HUES6 (cell line): ENCODE measurements around the gene CLEC20A.

ENCODE experiments used
- H3K27ac ChIP-seq: 2 replicates; pipeline ENCODE4 v1.7.0; 2013; ENCODE audit warnings: low read depth, mild to moderate bottlenecking, low read length, inconsistent platforms
- H3K27me3 ChIP-seq: 2 replicates; pipeline ENCODE4 v1.6.1; 2013; ENCODE audit warnings: low read length; ENCODE audit not compliant: control insufficient read depth, insufficient read depth
- H3K36me3 ChIP-seq: 2 replicates; pipeline ENCODE4 v1.6.1; 2013; ENCODE audit warnings: low read length; ENCODE audit not compliant: control insufficient read depth, insufficient read depth
- H3K4me1 ChIP-seq: 2 replicates; pipeline ENCODE4 v1.6.1; 2013; ENCODE audit warnings: low read length; ENCODE audit not compliant: control insufficient read depth, insufficient read depth
- H3K4me3 ChIP-seq: 2 replicates; pipeline ENCODE4 v1.5.1; 2013; ENCODE audit warnings: low read depth, low read length
- H3K9ac ChIP-seq: one replicate; pipeline ENCODE4 v1.6.1; 2013; ENCODE audit warnings: mild to moderate bottlenecking, low read length
- H3K9me3 ChIP-seq: 2 replicates; pipeline ENCODE4 v1.6.1; 2013; ENCODE audit warnings: low read depth, low read length; ENCODE audit not compliant: control insufficient read depth, insufficient read depth

CLEC20A gene

DNA sequence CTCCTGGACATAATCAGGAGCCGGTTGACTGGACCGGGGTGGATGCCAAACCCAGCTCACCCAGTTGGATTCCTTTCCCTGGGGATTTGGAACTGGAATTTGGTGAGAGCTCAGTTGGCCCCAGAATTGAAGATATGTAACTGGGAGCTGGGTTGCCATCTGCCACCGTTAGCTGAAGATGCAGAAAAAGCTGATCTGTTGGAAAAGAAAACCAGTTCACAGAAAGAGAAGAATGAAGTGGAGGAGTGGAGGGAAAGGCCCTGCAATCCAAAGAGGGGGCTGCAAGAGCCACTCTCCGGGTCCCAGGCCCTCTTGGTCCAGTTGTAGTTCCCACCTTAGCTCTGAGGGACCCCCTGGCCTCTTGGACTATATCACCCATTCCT, 32.2 kb upstream of the CLEC20A start:
- no peaks in the 10 kb centered on the region for H3K27me3 ChIP-seq
- no peak overlapping the region for H3K4me3 ChIP-seq
- no peak overlapping the region for H3K27ac ChIP-seq
- peaks cover 5% of the 10 kb centered on the region; the same call in 1 of the 2 replicates for H3K4me1 ChIP-seq
- no peak overlapping the region for H3K9ac ChIP-seq
- H3K9me3 ChIP-seq, result 0 out of 2 replicates have a peak, but pooled peaks cover 2% of the 10 kb centered on the region
- H3K36me3 ChIP-seq, result no peaks in the 10 kb centered on the region

DNA sequence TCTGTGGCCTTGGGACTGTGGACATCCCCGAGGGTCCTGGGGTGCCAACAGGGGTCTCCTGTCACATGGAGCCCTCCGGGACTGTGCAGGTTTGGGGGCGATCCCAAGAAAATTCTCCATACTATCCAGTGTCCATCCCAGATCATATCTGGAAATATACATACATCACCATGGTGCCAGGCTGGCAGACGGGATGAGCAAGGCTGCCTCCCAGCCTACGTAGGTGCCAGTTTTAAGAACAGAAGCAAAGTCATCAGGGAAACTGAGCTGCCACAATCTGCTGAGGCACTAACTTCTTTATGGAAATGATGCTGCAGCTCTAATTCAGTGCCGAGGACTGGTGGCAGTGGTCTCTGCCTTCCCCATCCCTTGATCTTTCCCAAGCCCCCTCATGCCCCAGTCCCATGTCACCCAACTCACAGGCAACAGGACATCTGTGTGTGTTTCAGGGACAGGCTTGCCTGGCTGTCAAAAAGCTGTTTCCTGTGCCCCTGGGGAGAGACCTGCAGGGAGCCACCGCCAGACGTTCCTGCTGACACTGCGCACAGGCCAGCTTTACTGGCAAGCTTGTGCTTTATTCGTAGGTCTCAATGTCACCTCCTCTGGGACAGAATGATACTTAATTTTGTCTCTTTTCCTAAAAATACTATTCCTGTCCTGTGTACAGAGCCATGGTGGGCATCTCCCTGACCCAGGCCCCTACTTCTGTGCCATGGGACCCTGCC, 31.6 kb upstream of the CLEC20A start:
- Histone ChIP-seq H3K27me3 (no peaks in the 10 kb centered on the region), H3K9ac (no peak overlapping the region), H3K9me3 (0 out of 2 replicates have a peak, but pooled peaks cover 2% of the 10 kb centered on the region), H3K4me1 (peaks cover 5% of the 10 kb centered on the region; the same call in 1 of the 2 replicates), H3K4me3 (no peak overlapping the region), H3K36me3 (no peaks in the 10 kb centered on the region), H3K27ac (no peak overlapping the region)

DNA sequence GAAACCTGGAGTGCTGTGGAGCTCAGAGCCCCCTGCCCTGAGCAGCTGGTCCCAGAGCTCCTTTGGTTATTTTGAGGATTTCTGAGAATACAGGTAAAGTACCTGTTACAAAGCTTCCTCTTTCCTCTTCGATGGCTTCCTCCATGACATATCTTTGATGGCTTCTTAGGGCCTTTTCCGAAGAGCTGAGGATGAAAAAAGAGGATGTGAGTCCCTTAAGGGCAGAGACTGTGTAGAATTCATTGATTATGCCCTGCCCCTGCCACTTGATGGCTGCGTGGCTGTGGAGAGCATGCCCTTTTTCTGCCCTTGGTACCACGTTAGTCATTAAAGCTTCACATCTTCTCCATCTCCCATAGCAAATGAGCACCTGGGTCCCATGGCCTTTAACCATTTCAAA, 30.4 kb upstream of the CLEC20A start:
- Histone ChIP-seq H3K4me1 (peaks cover 5% of the 10 kb centered on the region; the same call in 1 of the 2 replicates), H3K9ac (no peak overlapping the region), H3K27ac (no peak overlapping the region), H3K9me3 (0 out of 2 replicates have a peak, but pooled peaks cover 2% of the 10 kb centered on the region), H3K4me3 (no peak overlapping the region), H3K36me3 (no peaks in the 10 kb centered on the region), H3K27me3 (no peaks in the 10 kb centered on the region)

DNA sequence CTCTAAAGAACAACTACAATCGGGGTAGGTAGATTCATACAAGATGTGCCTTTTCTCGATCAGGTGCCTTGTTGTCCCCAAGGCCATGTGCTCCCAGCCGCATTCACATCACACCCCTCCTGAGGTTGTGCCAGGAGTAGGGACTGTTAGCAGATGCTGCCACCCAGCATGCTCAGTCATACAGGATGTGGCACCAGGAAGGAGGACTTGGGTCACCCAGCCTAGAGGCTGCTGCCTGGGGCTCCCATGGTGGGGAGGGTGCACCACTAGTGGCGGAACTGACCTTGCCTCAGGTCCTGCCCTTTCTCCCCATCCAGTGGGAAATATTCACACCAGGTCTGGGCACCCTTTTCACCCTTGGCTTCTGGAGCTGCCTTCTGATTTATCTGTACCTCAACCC, 24.5 kb upstream of the CLEC20A start:
- Histone ChIP-seq H3K27me3 (no peaks in the 10 kb centered on the region), H3K9me3 (0 out of 2 replicates have a peak, but pooled peaks cover 2% of the 10 kb centered on the region), H3K36me3 (no peaks in the 10 kb centered on the region), H3K4me3 (no peak overlapping the region), H3K4me1 (no peaks in the 10 kb centered on the region), H3K9ac (no peak overlapping the region), H3K27ac (no peak overlapping the region)

DNA sequence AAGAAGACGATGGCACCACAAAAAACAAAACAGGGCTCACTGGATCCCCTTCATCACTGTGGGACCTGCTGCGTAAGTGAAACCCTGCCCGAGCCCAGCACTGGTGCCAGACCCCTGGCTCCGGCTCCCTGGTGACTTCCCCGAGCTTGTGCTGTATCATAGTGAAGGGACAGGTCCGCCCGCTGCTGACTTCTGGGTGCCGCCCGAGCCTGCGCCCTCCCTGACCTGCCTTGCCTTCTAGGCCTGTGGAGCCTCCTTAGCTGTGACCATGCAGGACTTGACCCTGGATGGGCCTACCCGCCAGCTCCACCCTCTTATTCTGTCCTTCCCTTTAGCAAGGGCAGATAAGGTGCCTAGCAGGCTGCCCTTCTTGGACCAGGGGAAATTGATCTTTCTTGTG, 24.0 kb upstream of the CLEC20A start:
- H3K27me3 ChIP-seq, result no peaks in the 10 kb centered on the region
- 0 out of 2 replicates have a peak, but pooled peaks cover 2% of the 10 kb centered on the region for H3K9me3 ChIP-seq
- no peak overlapping the region for H3K27ac ChIP-seq
- no peaks in the 10 kb centered on the region for H3K36me3 ChIP-seq
- H3K4me3 ChIP-seq, result no peak overlapping the region
- H3K4me1 ChIP-seq, result no peaks in the 10 kb centered on the region
- no peak overlapping the region for H3K9ac ChIP-seq

DNA sequence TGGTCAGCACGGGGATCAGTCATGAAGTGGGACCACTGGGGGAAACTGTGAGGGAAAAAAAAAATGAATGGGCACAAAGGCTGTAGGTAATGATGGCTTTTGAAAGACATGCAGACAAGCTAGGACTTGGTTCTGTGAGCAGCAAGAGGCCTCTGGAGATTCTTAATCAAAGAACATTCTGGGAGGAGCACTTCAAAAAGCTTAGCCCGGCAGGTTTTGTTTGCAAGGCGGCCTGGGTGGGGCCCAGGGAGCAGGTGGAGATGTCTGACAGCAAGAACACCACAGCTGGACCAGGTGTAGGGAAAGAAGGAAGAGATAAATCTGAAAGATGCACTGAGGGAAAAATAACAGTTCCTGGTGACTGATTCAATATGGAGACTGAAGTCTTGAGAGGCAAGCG, 22.1 kb upstream of the CLEC20A start:
- H3K9me3 ChIP-seq, result no peaks in the 10 kb centered on the region

DNA sequence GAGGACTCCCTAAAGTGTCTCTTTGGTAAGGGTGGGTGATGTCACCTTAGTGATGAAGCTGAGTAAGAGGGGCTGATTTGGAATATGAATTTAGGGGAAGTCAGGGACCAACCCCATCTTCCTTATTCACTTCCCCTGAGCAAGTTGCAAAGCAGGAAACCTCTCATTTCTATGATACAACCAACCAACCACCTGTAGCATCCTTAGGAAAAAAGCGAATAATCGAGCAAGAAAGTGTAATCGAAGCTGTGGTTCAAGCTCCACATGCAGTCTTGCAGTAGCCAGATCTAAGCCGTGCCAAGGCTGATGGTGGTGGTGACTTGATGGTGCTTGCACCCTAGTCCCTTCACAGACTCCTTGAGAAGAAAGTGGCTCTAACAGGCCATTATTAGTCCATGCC, 19.3 kb upstream of the CLEC20A start:
- Histone ChIP-seq H3K27ac (no peak overlapping the region), H3K4me1 (no peaks in the 10 kb centered on the region), H3K9me3 (no peaks in the 10 kb centered on the region), H3K4me3 (no peak overlapping the region), H3K36me3 (no peaks in the 10 kb centered on the region), H3K9ac (no peak overlapping the region), H3K27me3 (no peaks in the 10 kb centered on the region)

More for the DNA sequence above, 22.1 kb upstream of the CLEC20A start:
- H3K36me3 ChIP-seq, result no peaks in the 10 kb centered on the region
- H3K9ac ChIP-seq, result no peak overlapping the region
- H3K27me3 ChIP-seq, result no peaks in the 10 kb centered on the region
- no peak overlapping the region for H3K27ac ChIP-seq
- no peaks in the 10 kb centered on the region for H3K4me1 ChIP-seq
- H3K4me3 ChIP-seq, result no peak overlapping the region

DNA sequence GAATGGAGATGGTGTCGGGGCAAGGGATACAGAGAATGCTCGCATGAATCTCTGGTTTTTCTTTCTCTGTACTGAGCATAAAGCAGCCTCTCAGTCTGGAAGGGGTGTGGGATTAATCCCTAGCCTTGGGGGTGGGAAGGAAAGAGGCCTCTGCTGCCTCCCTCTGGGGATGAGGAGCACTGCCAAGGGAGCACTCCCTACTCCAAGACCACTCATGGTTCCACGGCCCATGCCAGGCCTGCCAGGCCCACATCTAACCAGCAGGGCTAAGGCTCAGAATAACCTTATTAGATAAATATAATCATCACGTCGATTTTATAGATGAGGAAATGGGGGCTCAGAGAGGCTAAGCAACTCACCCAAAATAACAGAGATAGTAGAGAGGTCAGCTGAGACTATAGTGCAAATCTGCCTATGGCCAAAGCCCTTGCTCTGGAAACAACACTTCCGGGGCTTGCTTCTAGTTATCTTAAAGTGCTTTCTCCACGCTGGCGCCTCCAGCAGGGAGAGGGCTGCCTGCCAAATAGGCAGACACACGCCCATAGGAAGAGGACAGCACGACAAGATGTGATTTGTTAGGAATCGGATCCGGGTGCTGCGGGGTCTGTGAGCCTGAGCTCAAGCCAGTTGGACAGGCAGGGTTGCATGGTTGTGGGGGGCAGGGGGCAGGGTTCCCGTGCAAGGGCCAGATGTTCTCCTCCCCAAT, 16.7 kb upstream of the CLEC20A start:
- Histone ChIP-seq H3K9ac (no peak overlapping the region), H3K4me3 (no peak overlapping the region), H3K9me3 (no peaks in the 10 kb centered on the region), H3K27ac (no peak overlapping the region), H3K4me1 (no peaks in the 10 kb centered on the region), H3K27me3 (no peaks in the 10 kb centered on the region), H3K36me3 (no peaks in the 10 kb centered on the region)

DNA sequence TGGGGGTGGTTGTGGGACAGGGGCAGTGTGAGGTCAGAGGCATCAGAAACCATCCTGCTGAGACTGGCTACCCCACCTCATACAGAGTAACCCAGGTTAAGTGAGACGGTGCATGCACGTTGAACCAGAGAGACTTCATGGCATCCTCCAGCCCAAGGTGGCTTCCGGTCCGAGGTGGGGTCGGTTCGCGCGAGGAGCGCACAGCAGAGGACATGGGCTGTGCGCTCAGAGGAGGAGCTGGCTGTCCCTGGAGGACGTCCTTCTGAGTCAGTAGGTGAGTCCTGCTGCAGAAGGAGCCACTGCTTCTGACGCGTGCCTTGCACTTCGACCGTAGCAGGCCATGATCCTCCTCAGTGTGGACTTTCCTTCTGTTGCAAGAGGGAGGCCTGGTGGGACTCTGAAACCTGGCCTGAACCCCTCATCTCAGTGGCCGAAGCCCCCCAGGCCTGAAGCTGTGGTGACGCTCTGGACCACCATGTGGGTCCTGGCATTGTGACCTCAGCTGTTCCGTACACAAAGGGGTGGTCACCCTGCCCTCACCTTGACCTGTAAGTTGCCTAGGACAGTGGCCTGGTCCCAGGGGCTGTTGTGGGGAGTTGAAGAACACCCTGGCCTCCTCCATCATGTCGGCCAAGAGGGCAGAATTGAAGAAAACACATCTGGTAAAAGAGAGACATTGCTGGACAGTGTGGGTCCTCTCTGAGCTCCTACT, 16.0 kb upstream of the CLEC20A start, which contains the start of gene TEX35:
Gene TEX35, plus strand, starts transcription at position 544 of the 712 bp plus-strand sequence. Its CDS starts 80 bp downstream, at position 624.
- H3K27me3 ChIP-seq, result no peaks in the 10 kb centered on the region
- H3K4me1 ChIP-seq, result no peaks in the 10 kb centered on the region
- H3K36me3 ChIP-seq, result no peaks in the 10 kb centered on the region
- no peak within 1 kb of the TSS for H3K9ac ChIP-seq
- no peaks in the 10 kb centered on the region for H3K9me3 ChIP-seq
- H3K4me3 ChIP-seq, result no peak within 1 kb of the TSS
- no peak within 1 kb of the TSS for H3K27ac ChIP-seq

DNA sequence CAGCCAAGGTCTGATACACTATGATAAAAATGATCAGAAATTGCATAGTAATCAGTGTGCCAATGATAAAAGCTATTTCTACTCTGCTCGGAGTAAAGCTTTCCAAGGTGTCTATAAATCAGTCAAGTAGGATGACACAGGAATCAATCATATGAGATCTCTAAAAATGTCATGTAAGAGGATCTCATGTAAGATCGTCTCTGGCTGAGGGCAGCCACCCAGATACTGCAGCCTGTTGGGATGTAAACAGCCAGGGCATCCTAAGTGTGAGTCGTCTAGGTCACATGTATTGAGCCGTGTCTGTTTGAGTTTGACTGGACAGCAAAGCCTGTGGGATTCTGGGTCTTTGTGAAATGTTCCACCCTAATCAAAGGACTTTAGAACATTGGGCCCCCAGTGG, 13.4 kb upstream of the CLEC20A start:
- Histone ChIP-seq H3K36me3 (no peaks in the 10 kb centered on the region), H3K4me3 (no peak overlapping the region), H3K27ac (no peak overlapping the region), H3K9me3 (no peaks in the 10 kb centered on the region), H3K27me3 (no peaks in the 10 kb centered on the region), H3K9ac (no peak overlapping the region), H3K4me1 (no peaks in the 10 kb centered on the region)
